HG02884 (cell line): Measurements from ENCODE around the gene PRAME.
"Not testable (repeated sequence)": the region's sequence is repeated elsewhere in the genome, so short reads cannot be mapped to it uniquely, and the experiment has no call there.

Experiments used
- ATAC-seq: cut with Tn5 transposase; IDR thresholded peaks from one replicate; pipeline ENCODE4 v1.9.1; 2021; ENCODE audit warnings: mild to moderate bottlenecking, moderate library complexity; ENCODE audit not compliant: unreplicated experiment

The PRAME gene

DNA sequence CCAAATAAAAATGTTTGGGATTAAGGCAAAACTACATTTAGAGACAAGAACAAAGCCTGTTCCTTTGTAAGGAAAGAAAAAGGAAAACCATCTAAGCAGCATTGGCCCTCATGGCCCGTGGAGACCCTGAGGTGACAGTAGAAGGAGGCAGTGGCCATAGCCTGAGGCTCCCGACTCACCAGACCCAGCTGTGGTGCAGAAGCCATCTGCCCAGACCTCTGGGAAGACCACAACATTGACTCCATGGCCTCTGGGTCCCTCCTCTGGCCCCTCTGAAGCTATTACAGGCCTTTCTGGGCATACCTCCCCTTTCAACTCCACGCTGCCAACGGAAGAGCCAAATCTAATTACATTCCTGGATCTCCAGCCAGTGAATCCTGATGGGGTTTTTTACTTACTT is 6.4 kb downstream of the PRAME start:
- ATAC-seq: no peak

DNA sequence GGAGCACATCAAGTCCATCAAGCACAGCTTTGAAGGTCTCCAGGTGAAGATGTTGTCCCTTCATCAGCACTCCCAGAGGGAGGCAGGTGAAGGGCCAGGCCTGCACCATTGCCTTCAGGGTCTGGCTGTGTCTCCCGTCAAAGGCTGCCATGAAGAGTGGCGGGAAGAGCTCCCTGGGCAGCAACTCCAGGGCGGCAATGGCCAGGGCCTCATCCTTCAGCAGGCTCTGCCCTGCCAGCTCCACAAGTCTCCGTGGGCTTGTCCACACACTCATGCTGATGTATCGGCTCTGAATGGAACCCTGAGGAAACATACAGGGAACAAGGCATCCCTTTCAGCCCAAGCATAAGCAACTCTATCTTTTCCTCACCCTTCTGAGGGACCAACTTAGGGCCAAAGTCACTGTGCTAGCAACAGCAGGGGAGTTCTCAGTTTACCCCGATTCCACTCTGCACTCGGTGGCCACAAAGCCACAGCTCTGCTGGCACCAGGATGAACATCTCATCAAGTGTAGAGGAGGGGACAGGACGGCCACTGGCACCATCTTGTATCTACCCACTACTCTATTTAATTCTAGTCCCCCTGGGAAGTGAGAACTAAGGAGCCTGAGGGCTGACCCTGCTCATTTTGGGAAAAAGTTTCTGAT is 8.2 kb downstream of the PRAME start:
- no peak for ATAC-seq

DNA sequence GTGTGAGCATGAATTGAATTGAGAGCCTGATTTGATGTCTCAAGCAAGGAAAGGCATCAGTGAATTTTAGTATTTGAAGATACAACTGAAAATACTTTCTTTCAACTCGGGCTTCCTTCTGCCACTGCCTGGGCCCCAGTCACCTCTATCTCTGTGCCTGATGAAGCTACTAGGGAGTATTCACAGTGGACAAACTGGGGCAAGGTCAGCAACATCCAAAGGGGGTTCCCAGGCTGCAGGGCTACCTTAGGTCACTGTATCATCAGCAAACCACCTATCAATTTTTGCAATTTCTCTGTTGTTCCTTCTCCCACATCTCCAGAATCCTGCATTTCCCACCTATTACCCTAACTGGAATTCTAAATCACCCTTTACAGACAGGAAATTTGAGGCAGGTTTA is 10.2 kb downstream of the PRAME start:
- ATAC-seq: no peak

DNA sequence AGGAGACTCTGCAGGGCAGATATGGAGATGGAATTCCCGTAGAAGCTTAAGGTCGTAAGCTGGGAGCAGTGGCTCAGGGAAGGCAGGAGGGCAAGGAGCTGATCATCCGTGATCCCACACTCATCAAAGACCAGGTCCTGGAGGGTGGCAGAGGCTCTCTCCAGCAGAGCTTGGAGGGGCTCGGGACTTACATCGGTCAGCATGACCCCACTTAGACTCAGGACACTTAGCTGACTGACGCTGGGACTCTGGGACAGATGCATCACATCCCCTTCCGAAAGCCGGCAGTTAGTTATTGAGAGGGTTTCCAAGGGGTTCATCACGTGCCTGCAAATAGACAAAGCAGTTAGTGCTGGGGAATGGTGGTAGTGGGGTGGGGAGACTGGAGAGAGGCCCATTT is 10.7 kb downstream of the PRAME start:
- ATAC-seq: no peak

DNA sequence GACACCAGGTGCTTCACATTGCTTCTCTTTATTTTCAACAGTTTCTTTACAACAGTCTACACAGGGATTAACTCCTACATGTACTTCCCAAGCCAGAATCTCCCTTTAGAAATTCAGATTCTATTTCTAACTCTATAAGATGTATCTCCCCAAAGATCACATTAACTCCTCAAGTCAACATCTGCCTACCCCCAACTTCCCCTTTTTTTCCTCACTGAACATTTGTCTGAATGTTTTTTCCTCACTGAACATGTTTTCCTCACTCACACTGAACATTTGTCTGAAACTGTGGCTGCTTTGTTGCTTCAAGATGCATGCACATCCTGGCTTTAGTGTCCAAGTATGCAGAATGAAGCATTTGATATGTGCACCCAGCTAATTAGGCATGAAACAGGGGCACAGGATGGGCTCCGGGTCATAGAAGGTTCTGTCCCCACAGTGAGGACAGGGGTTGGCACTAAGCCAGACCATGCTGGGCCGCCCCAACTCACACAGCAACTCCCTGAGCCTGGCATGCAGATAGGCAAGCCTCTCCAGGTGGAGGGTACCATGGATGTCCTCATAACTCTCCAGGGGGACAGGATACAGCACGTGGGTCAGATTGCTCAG is 11.3 kb downstream of the PRAME start:
- no peak for ATAC-seq

DNA sequence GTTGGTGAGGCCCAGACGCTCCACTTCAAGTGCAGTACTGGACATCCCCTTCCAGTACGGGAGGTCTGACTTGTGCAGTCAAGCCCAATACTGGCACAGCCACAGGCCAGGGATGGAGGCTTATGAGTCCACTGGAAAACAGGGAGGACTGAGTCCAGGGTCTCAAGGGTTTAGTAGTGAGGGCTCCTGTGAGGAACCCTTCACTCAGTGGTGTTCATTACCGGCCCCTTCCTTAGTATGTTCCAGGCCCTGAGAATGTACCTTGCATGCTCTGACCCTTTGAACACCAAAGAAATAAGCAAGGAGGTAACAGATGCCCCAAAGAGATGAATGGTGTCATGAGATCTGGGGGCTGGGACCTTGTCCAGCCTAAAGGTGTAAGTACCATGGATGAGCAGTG is 11.8 kb downstream of the PRAME start:
- ATAC-seq: no peak

DNA sequence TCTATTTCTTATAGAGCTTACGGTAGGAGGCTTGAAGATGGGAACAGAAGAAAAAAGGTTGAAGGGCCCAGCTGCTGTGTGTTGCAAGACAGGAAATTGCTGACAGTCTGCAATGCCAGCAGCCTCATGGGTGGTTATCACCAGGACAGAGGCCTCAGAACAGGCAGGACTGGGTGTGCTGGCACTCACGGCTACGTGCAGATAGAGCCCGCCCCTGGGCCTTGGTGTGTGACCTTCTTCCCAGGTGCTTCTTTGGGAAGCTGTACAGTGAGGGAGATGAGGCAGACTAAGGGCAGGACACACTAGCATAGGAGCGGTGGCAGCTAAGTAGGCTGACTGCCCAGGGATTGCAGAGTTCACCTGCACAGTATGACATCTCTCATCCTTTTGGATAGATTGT is 12.6 kb downstream of the PRAME start:
- no peak for ATAC-seq

DNA sequence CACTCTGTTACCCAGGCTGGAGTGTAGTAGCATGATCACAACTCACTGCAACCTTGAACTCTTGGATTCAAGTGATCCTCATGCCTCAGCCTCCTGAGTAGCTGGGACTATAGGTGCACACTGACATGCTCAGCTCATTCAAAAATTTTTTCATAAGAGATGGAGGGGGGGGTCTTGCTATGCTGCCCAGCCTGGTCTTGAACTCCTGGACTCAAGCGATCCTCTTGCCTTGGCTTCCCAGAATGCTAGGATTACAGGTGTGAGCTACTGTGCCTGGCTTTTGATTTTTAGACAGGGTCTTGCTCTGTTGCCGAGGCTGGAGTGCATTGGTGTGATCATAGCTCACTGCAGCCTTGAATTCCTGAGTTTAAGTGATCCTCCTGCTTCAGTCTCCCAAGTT is 14.0 kb downstream of the PRAME start:
- ATAC-seq: no peak

DNA sequence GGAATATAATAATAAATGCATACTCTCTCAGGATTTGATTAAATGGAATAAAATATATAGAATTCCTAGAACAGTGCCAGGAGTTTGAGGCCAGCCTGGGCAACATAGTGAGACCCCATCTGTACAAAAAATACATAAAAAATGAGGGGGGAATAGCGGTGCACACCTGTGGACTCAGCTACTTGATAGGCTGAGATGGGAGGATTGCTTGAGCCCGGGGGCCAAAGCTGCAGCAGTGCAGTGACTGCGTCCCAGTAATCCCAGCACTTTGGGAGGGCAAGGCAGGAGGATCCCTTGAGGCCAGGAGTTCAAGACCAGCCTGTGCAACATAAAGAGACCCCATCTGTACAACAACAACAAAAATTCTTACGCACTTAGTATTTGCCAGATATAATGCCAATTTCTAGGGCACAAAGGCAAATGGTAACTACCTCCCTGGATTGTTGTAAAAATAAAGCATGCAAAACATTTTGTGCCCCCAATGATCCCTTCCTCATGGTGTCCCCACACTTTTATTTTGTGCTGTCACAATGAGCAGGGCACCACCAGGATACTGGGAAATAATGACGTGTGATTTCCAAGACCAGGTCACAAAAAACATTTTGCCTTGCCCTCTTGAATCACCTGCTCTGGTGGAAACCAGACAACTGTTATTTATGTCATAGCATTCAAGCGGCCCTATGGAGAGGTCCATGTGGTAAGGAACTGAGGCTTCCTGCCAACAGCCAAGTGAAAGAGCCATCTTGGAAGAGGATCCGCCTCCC is 20.7 kb downstream of the PRAME start:
- no peak for ATAC-seq

DNA sequence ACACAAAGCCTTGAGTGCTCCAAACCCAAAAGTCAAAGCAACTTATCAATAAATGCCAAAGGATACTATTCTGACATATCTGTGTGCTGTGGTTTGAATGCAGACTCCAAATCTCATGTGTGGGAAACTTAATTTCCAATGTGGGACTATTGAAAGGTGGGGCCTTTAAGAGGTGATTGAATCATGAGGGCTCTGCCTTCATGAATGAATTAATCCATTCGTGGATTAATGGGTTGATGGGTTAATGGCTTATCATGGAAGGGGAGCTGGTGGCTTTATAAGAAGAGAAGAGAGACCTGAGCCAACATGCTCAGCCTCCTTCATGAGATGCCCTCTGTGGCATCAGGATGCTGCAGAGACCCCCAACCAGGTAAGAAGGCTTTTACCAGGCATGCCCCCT is 22.1 kb downstream of the PRAME start:
- no peak for ATAC-seq

DNA sequence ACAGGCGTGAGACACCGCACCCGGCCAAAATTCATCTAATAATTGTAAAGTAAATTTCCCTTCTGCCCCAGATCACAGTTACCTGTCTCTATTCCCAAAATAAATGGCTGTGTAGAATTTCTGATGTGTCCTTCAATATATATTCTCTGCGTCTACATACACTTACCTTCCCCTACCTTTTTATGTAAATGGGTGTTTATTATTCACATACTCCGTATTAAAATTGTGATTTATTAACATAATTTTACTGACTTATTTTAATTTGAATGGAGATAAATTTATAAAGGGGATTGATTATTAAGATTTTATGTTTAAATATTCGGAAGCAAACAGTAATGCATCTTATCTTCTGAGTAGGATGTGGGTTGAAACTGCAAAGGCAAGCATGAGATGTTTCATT is 22.6 kb downstream of the PRAME start:
- no peak for ATAC-seq

DNA sequence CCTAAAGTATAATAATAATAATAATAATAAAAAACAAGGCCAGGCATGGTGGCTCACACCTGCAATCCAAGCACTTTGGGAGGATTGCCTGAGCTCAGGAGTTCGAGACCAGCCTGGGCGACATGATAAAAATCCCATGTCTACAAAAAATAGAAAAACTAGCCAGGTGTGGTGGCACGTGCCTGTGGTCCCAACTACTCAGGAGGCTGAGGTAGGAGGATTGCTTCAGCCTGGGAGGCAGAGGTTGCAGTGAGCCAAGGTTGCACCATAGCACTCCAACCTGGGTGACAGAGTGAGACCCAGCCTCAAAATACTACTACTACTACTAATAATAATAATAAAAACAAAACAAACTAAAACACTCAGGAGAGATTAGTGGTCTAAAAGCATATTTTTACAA is 23.4 kb downstream of the PRAME start:
- ATAC-seq: no peak

DNA sequence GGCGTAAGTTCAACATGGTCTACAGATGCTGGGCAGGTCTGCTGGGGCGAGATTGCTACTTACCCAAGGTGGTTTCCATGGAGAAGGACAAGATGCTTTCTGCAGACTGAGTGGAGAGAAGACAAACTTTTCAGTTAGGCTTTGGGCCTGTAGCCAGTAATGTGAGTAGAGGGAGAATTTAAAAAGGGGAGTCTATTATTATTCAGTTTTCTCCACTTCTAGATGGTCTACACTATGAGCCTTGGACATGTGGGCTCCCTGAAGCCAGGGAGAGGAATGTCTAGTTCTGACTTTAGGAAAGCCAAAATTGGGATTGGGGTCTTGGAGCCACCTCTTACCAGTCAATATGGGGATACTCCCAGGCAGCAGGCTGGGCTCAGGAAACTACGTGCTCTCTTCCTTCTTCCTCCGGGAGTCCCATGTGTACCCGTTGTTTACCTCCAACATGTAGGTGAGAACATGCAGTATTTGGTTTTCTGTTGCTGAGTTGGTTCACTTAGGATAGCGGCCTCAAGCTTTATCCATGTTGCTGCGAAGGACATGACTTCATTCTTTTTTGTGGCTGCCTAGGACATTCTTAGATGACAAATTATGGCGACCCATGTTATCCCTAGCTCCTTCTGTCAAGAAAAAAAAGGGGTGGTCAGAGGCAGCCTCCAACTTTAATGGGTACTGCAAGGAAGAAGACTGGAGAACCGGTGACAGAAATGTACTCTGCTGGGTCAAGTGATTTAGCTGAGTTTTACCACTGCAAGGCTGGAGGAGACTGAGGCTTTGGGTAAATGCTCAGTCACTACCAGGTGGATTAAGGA is 24.3 kb downstream of the PRAME start:
- ATAC-seq: no peak

DNA sequence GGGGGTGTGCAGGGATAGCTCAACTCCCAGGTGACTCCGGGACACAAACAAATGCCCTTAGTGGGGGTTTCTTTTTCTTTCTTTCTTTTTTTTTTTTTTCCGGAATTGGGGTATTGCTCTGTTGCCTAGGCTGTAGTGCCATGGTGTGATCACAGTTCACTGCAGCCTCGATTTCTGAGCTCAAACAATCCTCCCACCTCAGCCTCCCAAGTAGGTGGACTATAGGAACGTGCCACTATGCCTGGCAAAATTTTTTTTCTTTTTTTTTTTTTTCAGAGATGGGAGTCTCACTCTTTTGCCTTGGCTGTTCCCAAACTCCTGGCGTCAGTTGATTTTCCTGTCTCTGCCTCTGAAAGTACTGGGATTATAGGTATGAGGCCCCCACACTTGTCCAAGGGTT is 25.2 kb downstream of the PRAME start:
- ATAC-seq: no peak

DNA sequence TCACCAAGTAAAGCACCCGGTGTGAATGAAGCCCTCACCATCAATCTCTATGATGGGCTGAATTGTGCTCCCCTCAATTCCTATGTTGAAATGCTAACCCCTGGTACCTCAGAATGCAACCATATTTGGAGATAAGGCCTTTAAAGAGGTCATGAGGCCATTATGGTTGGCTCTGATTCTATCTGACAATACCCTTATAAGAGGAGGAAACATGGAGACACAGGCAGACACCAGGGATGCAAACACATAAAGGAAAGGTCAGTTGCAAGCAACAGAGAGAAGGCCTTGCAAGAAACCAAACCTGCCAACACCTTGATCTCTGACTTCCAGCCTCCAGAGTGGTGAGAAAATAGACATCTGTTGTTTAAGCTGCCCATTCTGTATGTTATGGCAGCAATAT is 25.6 kb downstream of the PRAME start:
- no peak for ATAC-seq

DNA sequence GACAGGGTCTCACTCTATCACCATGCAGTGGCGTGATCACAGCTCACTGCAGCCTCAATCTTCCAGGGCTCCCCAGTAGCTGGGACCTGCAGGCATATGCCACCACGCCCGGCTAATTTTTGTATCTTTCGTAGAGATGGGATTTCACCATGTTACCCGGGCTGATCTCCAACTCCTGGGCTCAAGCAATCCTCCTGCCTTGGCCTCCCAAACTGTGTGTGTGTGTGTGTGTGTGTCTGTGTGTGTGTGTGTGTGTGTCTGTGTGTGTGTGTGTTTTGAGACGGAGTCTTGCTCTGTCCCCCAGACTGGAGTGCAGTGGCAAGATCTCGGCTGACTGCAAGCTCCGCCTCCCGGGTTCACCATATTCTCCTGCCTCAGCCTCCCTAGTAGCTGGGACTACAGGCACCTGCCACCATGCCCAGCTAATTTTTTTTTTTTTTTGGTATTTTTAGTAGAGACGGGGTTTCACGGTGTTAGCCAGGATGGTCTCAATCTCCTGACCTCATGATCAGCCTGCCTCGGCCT is 26.5 kb downstream of the PRAME start:
- ATAC-seq: not testable (repeated sequence)

DNA sequence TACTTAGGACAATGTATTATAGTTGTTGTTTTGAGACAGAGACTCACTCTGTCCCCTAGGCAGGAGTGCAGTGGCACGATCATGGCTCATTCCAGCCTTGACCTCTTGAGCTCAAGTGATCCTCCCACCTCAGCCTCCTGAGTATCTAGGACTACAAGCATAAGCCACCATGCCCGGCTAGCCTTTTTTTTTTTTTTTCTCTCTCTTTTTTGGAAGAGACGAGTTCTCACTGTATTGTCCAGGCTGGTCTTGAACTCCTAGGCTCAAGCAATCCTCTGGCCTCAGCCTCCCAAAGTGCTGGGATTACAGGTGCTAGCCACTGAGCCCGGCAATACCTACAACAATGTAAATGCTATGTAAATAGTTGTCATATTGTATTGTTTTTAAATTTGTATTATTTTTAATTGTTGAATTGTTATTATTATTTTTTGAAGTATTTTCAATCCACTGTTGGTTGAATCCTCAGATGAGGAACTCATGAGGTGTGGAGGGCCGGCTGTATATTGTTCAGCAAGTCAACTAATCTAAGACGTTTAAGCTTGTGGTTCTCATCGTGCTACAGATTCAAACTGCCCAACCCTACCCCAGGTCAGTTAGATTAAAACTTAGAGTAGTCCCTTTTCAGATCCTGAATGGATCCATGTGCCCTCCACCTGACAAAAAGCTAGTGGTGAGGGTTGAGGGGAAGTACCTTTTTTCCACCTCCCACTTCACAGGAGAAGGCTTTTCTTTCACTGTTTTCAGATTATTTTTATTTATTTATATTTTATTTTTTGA is 27.1 kb downstream of the PRAME start:
- no peak for ATAC-seq

DNA sequence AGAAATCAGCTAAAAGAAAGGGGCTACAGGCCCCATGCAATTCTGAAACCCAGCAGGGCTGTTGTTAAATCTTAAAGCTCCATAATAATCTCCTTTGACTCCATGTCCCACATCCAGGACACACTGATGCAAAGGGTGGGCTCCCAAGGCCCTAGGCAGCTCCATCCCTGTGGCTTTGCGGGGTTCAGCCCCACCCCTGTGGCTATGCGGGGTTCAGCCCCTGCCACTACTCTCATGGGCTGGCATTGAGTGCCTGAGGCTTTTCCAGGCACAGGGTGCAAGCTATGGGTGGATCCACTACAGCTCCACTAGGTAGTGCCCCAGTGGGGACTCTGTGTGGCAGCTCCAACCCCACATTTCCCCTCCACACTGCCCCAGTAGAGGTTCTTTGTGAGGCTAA is 30.3 kb downstream of the PRAME start:
- no peak for ATAC-seq

DNA sequence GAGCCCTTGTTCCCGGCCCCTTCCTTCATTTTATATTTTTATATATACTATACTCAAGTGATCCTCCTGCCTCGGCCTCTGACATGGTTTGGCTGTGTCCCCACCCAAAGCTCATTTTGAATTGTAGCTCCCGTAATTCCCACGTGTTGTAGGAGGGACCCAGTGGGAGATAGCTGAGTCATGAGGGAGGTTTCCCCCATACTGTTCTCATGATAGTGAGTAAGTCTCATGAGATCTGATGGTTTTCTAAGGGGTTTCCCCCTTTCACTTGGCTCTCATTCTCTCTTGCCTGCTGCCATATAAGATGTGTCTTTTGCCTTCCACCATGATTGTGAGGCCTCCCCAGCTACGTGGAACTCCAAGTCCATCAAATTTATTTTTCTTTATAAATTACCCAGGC is 31.8 kb downstream of the PRAME start:
- ATAC-seq: no peak

DNA sequence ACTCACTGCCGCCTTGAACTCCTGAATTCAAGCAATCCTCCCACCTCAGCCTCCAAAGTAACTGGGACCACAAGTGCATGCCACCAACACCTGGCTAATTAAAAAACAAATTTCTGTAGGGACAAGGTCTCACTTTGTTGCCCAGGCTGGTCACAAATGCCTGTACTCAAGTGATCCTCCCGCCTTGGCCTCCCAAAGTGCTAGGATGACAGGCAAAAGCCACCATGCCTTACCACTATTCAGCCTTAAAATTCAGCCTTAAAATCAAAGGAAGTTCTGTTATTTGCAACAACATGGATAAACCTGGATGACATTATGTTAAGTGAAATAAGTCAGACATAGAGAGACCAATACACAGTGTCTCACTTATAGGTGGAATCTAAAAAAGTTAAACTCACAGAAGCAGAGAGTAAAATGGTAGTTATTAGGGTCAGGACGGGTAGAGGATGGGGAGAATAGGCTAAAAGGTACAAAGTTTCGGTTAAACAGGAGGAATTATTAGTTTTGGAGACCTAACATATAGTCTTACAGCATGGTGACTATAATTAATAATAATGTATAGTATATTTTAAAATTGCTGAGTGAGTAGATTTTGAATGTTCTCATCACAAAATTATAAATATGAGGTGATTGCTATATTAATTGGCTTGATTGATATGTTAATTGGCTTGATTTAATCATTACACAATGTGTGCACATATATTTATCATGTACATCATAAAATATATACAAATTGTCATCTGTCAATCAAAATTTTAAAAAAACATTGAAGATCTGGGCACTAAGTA is 32.7 kb downstream of the PRAME start:
- no peak for ATAC-seq
